AG09319 (cell line): Measurements from ENCODE around the gene PALM.

Source experiments
- DNase-seq: peaks from one replicate; pipeline ENCODE4 v3.0.0-alpha.2; 2010; ENCODE audit warnings: low read depth; ENCODE audit errors: extremely low read depth
- CTCF ChIP-seq: IDR thresholded peaks from 2 replicates; pipeline ENCODE4 v1.5.1; 2011; ENCODE audit warnings: low read depth, mild to moderate bottlenecking, inconsistent platforms, low read length, moderate library complexity

The PALM gene

DNA sequence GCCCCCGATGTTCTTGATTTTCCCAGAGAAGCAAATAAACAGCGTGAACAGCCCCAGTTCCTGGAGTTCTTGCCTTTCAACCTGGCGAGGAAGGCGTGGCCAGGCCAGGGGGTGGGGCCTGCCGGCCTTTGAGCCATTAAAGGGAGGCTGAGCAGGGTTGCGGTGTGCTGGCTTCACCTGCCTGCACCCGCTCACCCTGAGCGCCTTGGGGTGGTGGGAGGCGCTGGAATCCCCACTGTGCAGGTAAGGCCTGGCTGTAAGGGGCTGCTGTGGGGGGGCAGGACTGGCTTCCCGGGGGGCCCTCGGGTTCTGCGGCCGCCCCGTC lies 39.5 kb downstream of the PALM start:
- DNase-seq, result no peak
- TF ChIP-seq CTCF, result no peak

DNA sequence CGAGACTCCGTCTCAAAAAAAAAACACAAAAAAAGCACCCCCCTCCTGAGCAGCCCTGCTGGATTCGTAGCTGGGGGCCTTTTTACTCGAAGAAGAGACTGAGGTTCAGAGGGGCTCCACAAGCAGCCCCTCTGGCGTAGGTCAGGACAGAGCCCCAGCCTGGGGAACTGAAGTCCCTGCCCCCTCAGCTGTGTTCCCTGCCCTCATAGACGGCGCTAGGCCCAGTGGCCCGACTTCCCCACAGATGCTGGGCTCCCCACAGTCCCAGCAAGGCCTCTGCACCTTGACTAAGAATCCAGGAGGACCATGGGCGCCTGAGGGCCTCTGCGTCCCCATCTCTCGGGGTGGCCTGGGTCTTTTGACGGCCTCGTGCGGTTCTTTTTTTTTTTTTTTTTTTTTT lies 41.1 kb downstream of the PALM start:
- no peak for TF ChIP-seq CTCF
- DNase-seq, result no peak

DNA sequence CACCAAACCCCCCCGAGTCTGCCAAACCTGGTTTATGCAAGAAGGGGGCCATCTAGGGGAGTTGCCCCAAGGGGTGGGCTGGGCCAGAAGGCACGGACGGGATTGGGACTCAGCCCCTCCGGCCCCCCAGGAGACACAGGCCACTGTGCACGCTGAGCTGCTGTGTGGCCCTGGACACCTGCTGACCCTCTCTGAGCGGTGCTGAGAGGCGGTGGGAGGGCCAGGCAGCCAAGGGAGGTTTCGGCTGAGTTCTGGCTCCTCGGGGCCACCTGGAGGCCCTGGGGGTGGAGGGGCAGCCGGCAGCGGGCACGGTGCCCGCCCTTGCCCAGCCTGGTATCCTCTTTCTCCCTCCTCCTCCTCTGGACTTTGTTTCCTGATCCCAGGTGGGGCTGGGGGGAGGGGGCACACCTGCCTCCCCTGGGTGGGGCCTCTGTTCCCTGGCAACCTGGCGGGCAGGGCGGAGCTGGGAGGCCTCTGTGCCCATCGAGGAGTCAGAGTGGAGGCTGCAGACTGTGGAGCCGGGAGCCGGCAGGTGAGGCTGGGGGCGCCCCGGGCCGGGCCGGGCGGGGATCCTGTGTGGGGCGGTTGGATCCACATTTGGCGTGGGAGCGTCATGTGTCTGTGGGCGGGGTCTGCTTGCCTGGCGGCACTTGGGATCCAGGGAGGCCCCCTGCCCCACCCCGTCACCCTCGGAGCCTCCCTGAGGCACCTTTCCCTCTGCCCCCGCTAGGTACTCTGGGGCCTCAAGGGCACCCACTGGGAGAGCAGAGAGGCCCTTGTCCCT lies 42.1 kb downstream of the PALM start, which contains the start of gene MISP:
Gene MISP (plus strand): TSS at position 473 of the 784 bp plus-strand sequence. CDS start 5,835 bp downstream, outside the sequence.
- no peak for DNase-seq

DNA sequence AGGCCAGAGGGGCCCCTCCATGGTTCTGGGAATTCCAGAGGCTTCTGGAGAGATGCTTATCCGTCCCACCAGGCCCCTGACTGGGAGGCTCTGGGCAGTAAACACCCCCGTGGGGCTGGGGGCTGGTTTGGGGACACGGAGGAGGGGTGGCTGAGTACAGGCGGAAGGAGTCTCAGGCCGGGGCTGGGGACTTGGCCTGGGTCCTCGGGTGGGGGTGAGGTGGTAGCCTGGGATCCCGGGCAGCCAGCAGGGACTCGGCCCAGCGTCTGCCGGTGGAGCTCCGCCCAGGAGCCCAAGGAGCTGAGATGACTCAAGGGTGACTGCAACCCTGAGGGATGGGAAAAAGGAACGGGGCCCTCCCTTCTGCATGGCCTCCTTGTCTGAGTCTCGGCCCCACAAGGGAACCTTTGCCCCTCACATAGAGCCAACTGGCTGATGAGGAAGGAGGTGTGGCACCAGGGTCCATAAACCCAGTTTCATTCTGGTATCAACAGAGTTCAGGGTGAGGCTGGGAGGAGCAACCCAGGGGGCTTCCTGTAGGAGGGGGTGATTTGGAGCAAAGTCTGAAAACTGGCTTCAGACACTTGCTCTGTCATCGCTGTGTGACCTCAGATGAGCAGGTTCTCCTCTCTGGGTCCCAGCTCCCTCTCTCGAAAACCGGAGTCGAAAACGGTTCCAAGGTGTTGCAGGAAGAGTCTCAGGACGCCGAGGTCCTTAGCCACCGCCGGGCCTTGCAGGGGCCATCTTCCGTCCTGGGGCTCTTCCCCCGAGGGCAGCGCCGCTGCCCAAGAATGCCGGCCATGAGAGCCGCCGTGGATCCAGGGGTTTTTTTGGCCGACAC lies 43.0 kb downstream of the PALM start:
- peak; percentile 36 for DNase-seq
- no peak for TF ChIP-seq CTCF

More for the DNA sequence above, 42.1 kb downstream of the PALM start, which contains the start of gene MISP:
- no peak for TF ChIP-seq CTCF

DNA sequence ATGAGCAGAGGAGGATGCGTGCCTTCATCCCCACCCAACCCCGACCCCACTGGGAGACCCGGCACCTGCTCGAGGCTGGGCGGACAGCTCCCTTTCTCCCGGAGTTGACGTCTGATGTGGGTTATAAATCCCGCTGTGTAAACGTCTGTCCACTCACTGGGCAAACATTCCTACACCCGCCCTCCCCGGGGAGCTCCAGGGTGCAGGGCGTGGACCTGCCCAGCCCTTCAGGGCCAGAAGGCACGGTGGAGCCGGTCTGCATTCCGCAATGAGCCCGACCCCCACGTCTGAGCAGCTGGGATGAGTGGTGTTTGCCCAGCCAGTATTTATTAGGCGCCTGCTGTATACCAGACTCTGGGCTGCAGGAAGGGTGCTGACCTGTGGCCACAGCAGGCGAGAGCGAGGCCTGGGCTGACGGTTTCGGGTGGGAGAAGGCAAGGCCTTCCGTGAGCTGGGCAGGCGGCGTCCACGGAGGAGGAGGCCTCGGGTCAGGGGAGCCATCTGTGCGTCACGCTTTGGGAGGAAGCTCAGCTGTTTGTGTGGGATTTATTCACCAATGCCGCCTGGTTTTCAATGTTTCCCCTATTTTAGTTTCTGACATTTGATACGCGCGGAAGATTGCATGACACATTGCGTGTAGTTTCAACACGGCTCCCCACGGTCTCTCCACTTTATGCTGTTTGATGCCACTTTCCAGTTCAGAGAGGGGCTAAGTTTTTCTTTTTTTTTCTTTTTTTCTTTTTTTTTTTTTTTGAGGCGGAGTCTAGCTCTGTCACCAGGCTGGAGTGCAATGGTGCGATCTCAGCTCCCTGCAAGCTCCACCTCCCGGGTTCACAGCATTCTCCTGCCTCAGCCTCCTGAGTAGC lies 44.1 kb downstream of the PALM start:
- DNase-seq, result peak; percentile 86
- TF ChIP-seq CTCF, result no peak

DNA sequence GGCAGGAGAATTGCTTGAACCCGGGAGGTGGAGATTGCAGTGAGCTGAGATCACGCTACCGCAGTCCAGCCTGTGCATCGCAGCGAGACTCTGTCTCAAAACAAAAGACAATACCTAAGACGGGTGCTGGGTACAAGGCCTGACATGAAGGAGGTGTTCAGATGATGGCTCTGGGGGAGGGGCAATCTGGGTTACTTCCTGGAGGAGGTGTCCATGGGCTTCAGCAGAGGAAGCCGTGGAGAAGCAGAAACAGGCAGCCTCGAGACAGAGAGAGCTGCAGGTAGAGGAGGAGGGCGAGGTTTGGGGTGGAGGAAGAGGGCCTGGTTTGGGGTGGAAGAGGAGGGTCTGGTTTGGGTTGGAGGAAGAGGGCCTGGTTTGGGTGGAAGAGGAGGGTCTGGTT lies 45.8 kb downstream of the PALM start:
- TF ChIP-seq CTCF, result no peak
- DNase-seq, result no peak
